GM12892 (cell line): ENCODE data around the gene PRPF8.

Experiments
- POLR2A ChIP-seq: IDR thresholded peaks from 2 replicates; pipeline ENCODE4 v1.6.1; 2011; ENCODE audit warnings: low read depth, low read length, control low read depth
- TAF1 ChIP-seq: IDR thresholded peaks from 2 replicates; pipeline ENCODE4 v1.6.1; 2011; ENCODE audit warnings: low read depth, mild to moderate bottlenecking, control low read depth, low read length, borderline replicate concordance

- TF ChIP-seq TAF1: no peak
- TF ChIP-seq POLR2A: no peak
Measured at GRCh38 chr17:1635675-1636465, 48.8 kb downstream of the PRPF8 start.
